PC-3 (cell line): Measurements from ENCODE around the gene PTPRN2.

Experiments
- CTCF ChIP-seq: fragments of 300-600 bp; sonication (generic); conservative IDR thresholded peaks from 2 replicates; pipeline ENCODE4 v1.5.1; 2017; ENCODE audit warnings: antibody characterized with exemption, low read depth, mild to moderate bottlenecking, low read length
- EZH2 ChIP-seq: fragments of 300-600 bp; sonication (generic); IDR thresholded peaks from one replicate; pipeline ENCODE4 v1.6.1; 2017; ENCODE audit warnings: antibody characterized with exemption, mild to moderate bottlenecking, low read length; ENCODE audit not compliant: unreplicated experiment

GRCh38 chr7:158543840-158544239 is 43.8 kb downstream of the PTPRN2 start:
- no peak for TF ChIP-seq CTCF
- no peak for TF ChIP-seq EZH2
